ENCODE results near the gene OR1L1. TPM values are rescaled to one million over a fixed set of nuclear protein-coding genes. Genes with fewer than 3 reads are reported as not detected.

OR1L1 gene
- total RNA-seq, 4 donors from 2014 or later = not detected

Other genes starting within 250 kb of the OR1L1 start
- gene OR1J1, start 183.8 kb upstream of the OR1L1 start, total RNA-seq = not detected
- not detected for gene OR1J2, start 150.9 kb upstream of the OR1L1 start, total RNA-seq
- gene OR1J4, start 142.6 kb upstream of the OR1L1 start, total RNA-seq = not detected
- not detected for gene OR1N1, start 134.4 kb upstream of the OR1L1 start, total RNA-seq
- gene OR1N2, start 108.6 kb upstream of the OR1L1 start, total RNA-seq = not detected
- gene OR1L8, start 78.3 kb upstream of the OR1L1 start, total RNA-seq = not detected
- not detected for gene OR1Q1, start 47.0 kb upstream of the OR1L1 start, total RNA-seq
- gene OR1B1, start 4.1 kb upstream of the OR1L1 start, total RNA-seq = not detected
- not detected for gene OR1L3, start 13.4 kb downstream of the OR1L1 start, total RNA-seq
- not detected for gene OR1L4, start 62.3 kb downstream of the OR1L1 start, total RNA-seq
- not detected for gene OR1L6, start 80.6 kb downstream of the OR1L1 start, total RNA-seq
- gene OR5C1, start 127.2 kb downstream of the OR1L1 start, total RNA-seq = not detected
- not detected for gene OR1K1, start 138.4 kb downstream of the OR1L1 start, total RNA-seq
- 10 to 100 TPM; 12.5 to 18.7 (median 15.7) TPM for gene PDCL, start 166.9 kb downstream of the OR1L1 start, total RNA-seq
- 10 to 100 TPM; 40.1 to 58.1 (median 57.8) TPM for gene RC3H2, start 243.6 kb downstream of the OR1L1 start, total RNA-seq

Measured in esophagus muscularis mucosa (tissue), 4 donors.